Mesenteric fat pad (tissue), 1 donor: Measurements from ENCODE around the gene BEGAIN. TPM values are rescaled to one million over a fixed set of nuclear protein-coding genes. Genes with fewer than 3 reads are reported as not detected.

Experiments
- DNase-seq: peaks from one replicate; pipeline ENCODE4 v3.0.0-alpha.2; 2020; ENCODE audit warnings: low spot score
- total RNA-seq: library from RNA; stranded (reverse); fragmentation: NEBNext Ultra II Directional; extraction: Animal tissue kit (Norgen Biotek cat#: 25700); gene quantifications from one replicate; pipeline ENCODE4 v1.2.1, GENCODE V29; 2021
- donor health status: DM: yes; HTN: yes; CAD: no.

The BEGAIN gene
- total RNA-seq, 1 donor from 2014 or later = 2.2 TPM

- no peak for DNase-seq
These were observed 16.3 kb downstream of the BEGAIN start for GRCh38 chr14:100570726-100571454.

- no peak for DNase-seq
These were observed 17.4 kb downstream of the BEGAIN start for GRCh38 chr14:100569734-100570286.

GRCh38 chr14:100568998-100569733 is 18.1 kb downstream of the BEGAIN start:
- DNase-seq = no peak

GRCh38 chr14:100568164-100568997 is 18.8 kb downstream of the BEGAIN start:
- DNase-seq = no peak

- no peak for DNase-seq
These were observed 19.4 kb downstream of the BEGAIN start for GRCh38 chr14:100567877-100568163.

GRCh38 chr14:100567009-100567876 is 20.0 kb downstream of the BEGAIN start:
- no peak for DNase-seq

GRCh38 chr14:100566586-100566985 is 20.6 kb downstream of the BEGAIN start:
- no peak for DNase-seq

- DNase-seq = no peak
These were observed 21.1 kb downstream of the BEGAIN start for GRCh38 chr14:100566119-100566518.

- no peak for DNase-seq
These were observed 21.6 kb downstream of the BEGAIN start for GRCh38 chr14:100565650-100566049.

GRCh38 chr14:100564512-100564911 is 22.7 kb downstream of the BEGAIN start:
- no peak for DNase-seq

GRCh38 chr14:100562751-100563150 is 24.5 kb downstream of the BEGAIN start:
- no peak for DNase-seq

GRCh38 chr14:100561005-100561404 is 26.2 kb downstream of the BEGAIN start:
- no peak for DNase-seq

GRCh38 chr14:100560471-100560870 is 26.7 kb downstream of the BEGAIN start:
- DNase-seq = no peak

GRCh38 chr14:100559455-100559854 is 27.8 kb downstream of the BEGAIN start:
- DNase-seq = no peak

- DNase-seq = no peak
These were observed 28.3 kb downstream of the BEGAIN start for GRCh38 chr14:100558966-100559365.

GRCh38 chr14:100558226-100558625 is 29.0 kb downstream of the BEGAIN start:
- no peak for DNase-seq

GRCh38 chr14:100557658-100558057 is 29.6 kb downstream of the BEGAIN start:
- DNase-seq = no peak

- DNase-seq = no peak
These were observed 30.2 kb downstream of the BEGAIN start for GRCh38 chr14:100556936-100557505.

- no peak for DNase-seq
These were observed 31.1 kb downstream of the BEGAIN start for GRCh38 chr14:100556140-100556475.

- no peak for DNase-seq
These were observed 31.6 kb downstream of the BEGAIN start for GRCh38 chr14:100555436-100556139.
